Measurements from ENCODE around the gene DCDC2C. TPM values are rescaled to one million over a fixed set of nuclear protein-coding genes. Genes with fewer than 3 reads are reported as not detected.

The DCDC2C gene
- total RNA-seq, 1 donor from 2014 or later = not detected

- DNase-seq (ENCODE audit: low spot score, unreplicated experiment) = no peak
- no peaks in the 10 kb centered on the region for H3K36me3 Mint-ChIP-seq (ENCODE audit: insufficient read depth)
- no peak for TF ChIP-seq CTCF (IDR thresholded peaks at IDR 0.05; ENCODE audit: unreplicated experiment)
- H3K9me3 Mint-ChIP-seq (ENCODE audit: low read depth) = no peaks in the 10 kb centered on the region
- peaks cover 24% of the 10 kb centered on the region for H3K4me1 Mint-ChIP-seq (ENCODE audit: low read depth)
- H3K27me3 Mint-ChIP-seq = no peaks in the 10 kb centered on the region
- H3K4me3 Mint-ChIP-seq (ENCODE audit: low read depth) = no peak overlapping the region
- no peak overlapping the region for H3K27ac Mint-ChIP-seq
These were observed 41.1 kb upstream of the DCDC2C start for GRCh38 chr2:3662239-3662638.

- H3K27ac Mint-ChIP-seq = no peak overlapping the region
- TF ChIP-seq CTCF (IDR thresholded peaks at IDR 0.05; ENCODE audit: unreplicated experiment) = no peak
- no peaks in the 10 kb centered on the region for H3K9me3 Mint-ChIP-seq (ENCODE audit: low read depth)
- no peak overlapping the region for H3K4me3 Mint-ChIP-seq (ENCODE audit: low read depth)
- no peaks in the 10 kb centered on the region for H3K27me3 Mint-ChIP-seq
- no peak for DNase-seq (ENCODE audit: low spot score, unreplicated experiment)
- H3K36me3 Mint-ChIP-seq (ENCODE audit: insufficient read depth) = no peaks in the 10 kb centered on the region
- H3K4me1 Mint-ChIP-seq (ENCODE audit: low read depth) = peaks cover 10% of the 10 kb centered on the region
These were observed 39.3 kb upstream of the DCDC2C start for GRCh38 chr2:3664118-3664517.

GRCh38 chr2:3664925-3665324 lies 38.5 kb upstream of the DCDC2C start:
- DNase-seq (ENCODE audit: low spot score, unreplicated experiment) = no peak
- no peak for TF ChIP-seq CTCF (IDR thresholded peaks at IDR 0.05; ENCODE audit: unreplicated experiment)
- H3K9me3 Mint-ChIP-seq (ENCODE audit: low read depth) = no peaks in the 10 kb centered on the region
- no peak overlapping the region for H3K4me3 Mint-ChIP-seq (ENCODE audit: low read depth)
- H3K36me3 Mint-ChIP-seq (ENCODE audit: insufficient read depth) = no peaks in the 10 kb centered on the region
- no peak overlapping the region for H3K27ac Mint-ChIP-seq
- H3K27me3 Mint-ChIP-seq = no peaks in the 10 kb centered on the region
- peaks cover 6% of the 10 kb centered on the region for H3K4me1 Mint-ChIP-seq (ENCODE audit: low read depth)

- H3K27ac Mint-ChIP-seq = no peak overlapping the region
- DNase-seq (ENCODE audit: low spot score, unreplicated experiment) = no peak
- H3K4me1 Mint-ChIP-seq (ENCODE audit: low read depth) = peaks cover 6% of the 10 kb centered on the region
- H3K36me3 Mint-ChIP-seq (ENCODE audit: insufficient read depth) = no peaks in the 10 kb centered on the region
- no peak for TF ChIP-seq CTCF (IDR thresholded peaks at IDR 0.05; ENCODE audit: unreplicated experiment)
- H3K27me3 Mint-ChIP-seq = no peaks in the 10 kb centered on the region
- H3K9me3 Mint-ChIP-seq (ENCODE audit: low read depth) = no peaks in the 10 kb centered on the region
- no peak overlapping the region for H3K4me3 Mint-ChIP-seq (ENCODE audit: low read depth)
These were observed 37.3 kb upstream of the DCDC2C start for GRCh38 chr2:3665886-3666612.

GRCh38 chr2:3666613-3666975 lies 36.8 kb upstream of the DCDC2C start:
- peaks cover 6% of the 10 kb centered on the region for H3K4me1 Mint-ChIP-seq (ENCODE audit: low read depth)
- no peak for DNase-seq (ENCODE audit: low spot score, unreplicated experiment)
- TF ChIP-seq CTCF (IDR thresholded peaks at IDR 0.05; ENCODE audit: unreplicated experiment) = no peak
- no peaks in the 10 kb centered on the region for H3K36me3 Mint-ChIP-seq (ENCODE audit: insufficient read depth)
- H3K4me3 Mint-ChIP-seq (ENCODE audit: low read depth) = no peak overlapping the region
- no peaks in the 10 kb centered on the region for H3K9me3 Mint-ChIP-seq (ENCODE audit: low read depth)
- no peak overlapping the region for H3K27ac Mint-ChIP-seq
- no peaks in the 10 kb centered on the region for H3K27me3 Mint-ChIP-seq
